Activated B cell treated with CpG ODN at 0.5 μM for 24 hours (primary cell): Measurements from ENCODE around the gene CREB3L4. TPM values are rescaled to one million over a fixed set of nuclear protein-coding genes. Genes with fewer than 3 reads are reported as not detected.
"Not testable (repeated sequence)": the region's sequence is repeated elsewhere in the genome, so short reads cannot be mapped to it uniquely, and the experiment has no call there.

ENCODE experiments used
- ATAC-seq: fragments of 200-7000 bp; cut with Tn5 transposase; one replicate; pipeline ENCODE4 v1.10.0; 2021; ENCODE audit warnings: low read depth, mild to moderate bottlenecking, moderate library complexity
- CTCF ChIA-PET: fragments of 350-600 bp; sonication (Branson Sonifier 250); formaldehyde crosslinking; loops from one replicate; lab custom pipeline; 2021; ENCODE audit warnings: antibody characterized with exemption; lab: Charles Lee
- POLR2A ChIA-PET: fragments of 350-600 bp; sonication (Branson Sonifier 250); formaldehyde crosslinking; loops from one replicate; lab custom pipeline; 2021; ENCODE audit warnings: antibody characterized with exemption; lab: Charles Lee
- DNase-seq: peaks from one replicate; pipeline ENCODE4 v3.0.0; 2022
- H3K27ac Mint-ChIP-seq: one replicate; pipeline ENCODE4 v1.8.0; 2020; ENCODE audit warnings: mixed read lengths
- H3K27me3 Mint-ChIP-seq: one replicate; pipeline ENCODE4 v1.8.0; 2021; ENCODE audit warnings: mixed read lengths
- H3K36me3 Mint-ChIP-seq: one replicate; pipeline ENCODE4 v1.8.0; 2021; ENCODE audit warnings: low read depth, mixed read lengths
- H3K4me1 Mint-ChIP-seq: one replicate; pipeline ENCODE4 v1.8.0; 2021; ENCODE audit warnings: mixed read lengths
- H3K4me3 Mint-ChIP-seq: one replicate; pipeline ENCODE4 v1.8.0; 2020; ENCODE audit warnings: mild to moderate bottlenecking, mixed read lengths
- H3K9me3 Mint-ChIP-seq: one replicate; pipeline ENCODE4 v1.8.0; 2020; ENCODE audit warnings: mixed read lengths
- CTCF ChIP-seq: fragments of 200-600 bp; IDR thresholded peaks from one replicate; pipeline ENCODE4 v1.8.0; 2022; ENCODE audit warnings: antibody characterized with exemption, mild to moderate bottlenecking
- intact Hi-C: fragments of 100-400 bp; cut with micrococcal nuclease; formaldehyde crosslinking; loops from one replicate; pipeline ENCODE4 v1.15.1; 2024
- total RNA-seq: library from RNA; stranded (reverse); gene quantifications from 2 replicates; pipeline ENCODE4 v1.2.3, GENCODE V29; 2022

The CREB3L4 gene
- total RNA-seq, 1 donor from 2014 or later: 9.4 TPM

GRCh38 chr1:153991806-153992205 lies 24.1 kb downstream of the CREB3L4 start:
- intact Hi-C loops: loop anchor here (1.0 to 2.0 kb wide), 3 partner anchors 191 to 394 kb away; no protein-coding TSS in a partner anchor
- DNase-seq (no peak), ATAC-seq (no peak)
- Mint-ChIP-seq H3K4me3 (peak overlapping the region; percentile 98), H3K27me3 (no peaks in the 10 kb centered on the region), H3K27ac (peak overlapping the region; percentile 99), H3K9me3 (no peaks in the 10 kb centered on the region), H3K36me3 (peaks cover 47% of the 10 kb centered on the region), H3K4me1 (peaks cover 43% of the 10 kb centered on the region)
- CTCF ChIA-PET: no interaction called here
- POLR2A ChIA-PET: interaction anchor here (0.7 to 6.5 kb wide), 14 partner anchors 14 to 1093 kb away, joined by 3 to 96 read pairs (median 22); partner anchors contain the start of genes CREB3L4, CRTC2, DENND4B and GATAD2B
- TF ChIP-seq CTCF: no peak

- DNase-seq (no peak), ATAC-seq (no peak)
- peaks cover 47% of the 10 kb centered on the region for H3K36me3 Mint-ChIP-seq
- H3K9me3 Mint-ChIP-seq: no peaks in the 10 kb centered on the region
- H3K4me1 Mint-ChIP-seq: peaks cover 32% of the 10 kb centered on the region
- H3K4me3 Mint-ChIP-seq: no peak overlapping the region
- intact Hi-C loops: no loop called here
- no peaks in the 10 kb centered on the region for H3K27me3 Mint-ChIP-seq
- ChIA-PET CTCF (no interaction called here), POLR2A (interaction anchor here (0.6 to 1.0 kb wide), 3 partner anchors 225 to 361 kb away, joined by 3 read pairs; a partner anchor contains a TSS)
- peak overlapping the region; percentile 46 for H3K27ac Mint-ChIP-seq
- no peak for TF ChIP-seq CTCF
These were observed 27.5 kb downstream of the CREB3L4 start for GRCh38 chr1:153995202-153995601.

GRCh38 chr1:153995640-153996039 lies 27.9 kb downstream of the CREB3L4 start:
- H3K36me3 Mint-ChIP-seq: peaks cover 44% of the 10 kb centered on the region
- no peak for TF ChIP-seq CTCF
- no peaks in the 10 kb centered on the region for H3K27me3 Mint-ChIP-seq
- H3K27ac Mint-ChIP-seq: peak overlapping the region; percentile 46
- no peaks in the 10 kb centered on the region for H3K9me3 Mint-ChIP-seq
- CTCF ChIA-PET: no interaction called here
- peaks cover 28% of the 10 kb centered on the region for H3K4me1 Mint-ChIP-seq
- POLR2A ChIA-PET: interaction anchor here (0.6 to 1.0 kb wide), 3 partner anchors 225 to 361 kb away, joined by 3 read pairs; a partner anchor contains a TSS
- no peak for DNase-seq
- no peak for ATAC-seq
- intact Hi-C loops: no loop called here
- H3K4me3 Mint-ChIP-seq: no peak overlapping the region

- POLR2A ChIA-PET: interaction anchor here (0.7 kb wide), 2 partner anchors 48 to 419 kb away, joined by 3 to 8 read pairs; no protein-coding TSS in a partner anchor
- CTCF ChIA-PET, DNase-seq, H3K4me3 Mint-ChIP-seq, intact Hi-C loops, ATAC-seq, H3K9me3 Mint-ChIP-seq, H3K27ac Mint-ChIP-seq, H3K27me3 Mint-ChIP-seq: not testable (repeated sequence)
- Mint-ChIP-seq H3K4me1 (peaks cover 19% of the 10 kb centered on the region), H3K36me3 (peaks cover 32% of the 10 kb centered on the region)
These were observed 29.2 kb downstream of the CREB3L4 start for GRCh38 chr1:153996882-153997281.

GRCh38 chr1:154000420-154000819 lies 32.7 kb downstream of the CREB3L4 start:
- intact Hi-C loops: no loop called here
- Mint-ChIP-seq H3K4me1 (peaks cover under 1% of the 10 kb centered on the region), H3K27me3 (no peaks in the 10 kb centered on the region), H3K9me3 (no peaks in the 10 kb centered on the region), H3K27ac (no peak overlapping the region), H3K36me3 (peaks cover 6% of the 10 kb centered on the region), H3K4me3 (no peak overlapping the region)
- ChIA-PET CTCF (no interaction called here), POLR2A (no interaction called here)
- ATAC-seq (no peak), DNase-seq (no peak)
- no peak for TF ChIP-seq CTCF

- TF ChIP-seq CTCF: no peak
- Mint-ChIP-seq H3K27me3 (no peaks in the 10 kb centered on the region), H3K4me1 (no peaks in the 10 kb centered on the region), H3K36me3 (no peaks in the 10 kb centered on the region), H3K4me3 (no peak overlapping the region), H3K9me3 (no peaks in the 10 kb centered on the region), H3K27ac (no peak overlapping the region)
- intact Hi-C loops: no loop called here
- POLR2A ChIA-PET: no interaction called here
- ATAC-seq: no peak
- DNase-seq: no peak
- CTCF ChIA-PET: no interaction called here
These were observed 38.4 kb downstream of the CREB3L4 start for GRCh38 chr1:154006136-154006535.
